ENCODE measurements around the gene C1QTNF12.

Gene C1QTNF12

GRCh38 chr1:1228596-1229321 lies 17.8 kb downstream of the C1QTNF12 start:
- DNase-seq (ENCODE audit: low read depth) = no peak

- no peak for DNase-seq (ENCODE audit: low read depth)
These were observed 18.3 kb downstream of the C1QTNF12 start for GRCh38 chr1:1228187-1228586.

- DNase-seq (ENCODE audit: low read depth) = no peak
These were observed 19.1 kb downstream of the C1QTNF12 start for GRCh38 chr1:1227386-1227785.

GRCh38 chr1:1226566-1227362 lies 19.8 kb downstream of the C1QTNF12 start:
- DNase-seq (ENCODE audit: low read depth) = no peak

- no peak for DNase-seq (ENCODE audit: low read depth)
These were observed 20.6 kb downstream of the C1QTNF12 start for GRCh38 chr1:1225913-1226312.

- no peak for DNase-seq (ENCODE audit: low read depth)
These were observed 21.2 kb downstream of the C1QTNF12 start for GRCh38 chr1:1225238-1225845.

- no peak for DNase-seq (ENCODE audit: low read depth)
These were observed 22.6 kb downstream of the C1QTNF12 start for GRCh38 chr1:1223891-1224290.

GRCh38 chr1:1223321-1223720 lies 23.2 kb downstream of the C1QTNF12 start:
- DNase-seq (ENCODE audit: low read depth) = no peak

GRCh38 chr1:1222575-1223225 lies 23.8 kb downstream of the C1QTNF12 start:
- DNase-seq (ENCODE audit: low read depth) = no peak

GRCh38 chr1:1221887-1222574 lies 24.5 kb downstream of the C1QTNF12 start:
- no peak for DNase-seq (ENCODE audit: low read depth)

GRCh38 chr1:1220197-1220596 lies 26.3 kb downstream of the C1QTNF12 start:
- no peak for DNase-seq (ENCODE audit: low read depth)

- no peak for DNase-seq (ENCODE audit: low read depth)
These were observed 27.2 kb downstream of the C1QTNF12 start for GRCh38 chr1:1219341-1219740.

GRCh38 chr1:1218524-1219200 lies 27.9 kb downstream of the C1QTNF12 start:
- no peak for DNase-seq (ENCODE audit: low read depth)

- DNase-seq (ENCODE audit: low read depth) = no peak
These were observed 28.6 kb downstream of the C1QTNF12 start for GRCh38 chr1:1217621-1218523.

GRCh38 chr1:1216770-1217620 lies 29.5 kb downstream of the C1QTNF12 start:
- no peak for DNase-seq (ENCODE audit: low read depth)

GRCh38 chr1:1215881-1216605 lies 30.5 kb downstream of the C1QTNF12 start:
- DNase-seq (ENCODE audit: low read depth) = no peak

- DNase-seq (ENCODE audit: low read depth) = no peak
These were observed 31.3 kb downstream of the C1QTNF12 start for GRCh38 chr1:1215080-1215676.
